Mesenchymal stem cell (in vitro differentiated cells and primary cell): ENCODE results near the gene CDK10.

Source experiments
- DNase-seq: peaks from one replicate; pipeline ENCODE4 v3.0.0-alpha.2; 2013
- H2AFZ ChIP-seq: one replicate; pipeline ENCODE4 v1.6.1; 2013; ENCODE audit warnings: low read depth, mild to moderate bottlenecking, control low read depth, inconsistent platforms, low read length, moderate library complexity
- H2AK5ac ChIP-seq: 2 replicates; pipeline ENCODE4 v1.6.1; 2013; ENCODE audit warnings: low read length, moderate library complexity, mild to moderate bottlenecking, inconsistent platforms; ENCODE audit not compliant: severe bottlenecking
- H2BK120ac ChIP-seq: one replicate; pipeline ENCODE4 v1.6.1; 2013; ENCODE audit warnings: low read depth, mild to moderate bottlenecking, inconsistent platforms, low read length, moderate library complexity
- H2BK12ac ChIP-seq, 2 experiments: one replicate each; pipeline ENCODE4 v1.6.1; 2013; ENCODE audit warnings: inconsistent platforms in 2 of 2, low read length in 2 of 2, mild to moderate bottlenecking in 2 of 2, moderate library complexity in 2 of 2, control low read depth in 1 of 2
- H2BK15ac ChIP-seq: one replicate; pipeline ENCODE4 v1.6.1; 2013; ENCODE audit warnings: mild to moderate bottlenecking, low read depth, inconsistent platforms; ENCODE audit not compliant: poor library complexity, severe bottlenecking
- H2BK5ac ChIP-seq: 2 replicates; pipeline ENCODE4 v1.6.1; 2013; ENCODE audit warnings: low read depth, mild to moderate bottlenecking, low read length, control low read depth, inconsistent platforms; ENCODE audit not compliant: poor library complexity, severe bottlenecking
- H3K14ac ChIP-seq, 2 experiments: one replicate each; pipeline ENCODE4 v1.6.1; 2013; ENCODE audit warnings: inconsistent platforms in 2 of 2, low read length in 2 of 2, control low read depth in 1 of 2, mild to moderate bottlenecking in 1 of 2, moderate library complexity in 1 of 2
- H3K18ac ChIP-seq, 2 experiments: one replicate each; pipeline ENCODE4 v1.6.1; 2013; ENCODE audit warnings: inconsistent platforms in 2 of 2, low read length in 2 of 2, control low read depth in 1 of 2, low read depth in 1 of 2, mild to moderate bottlenecking in 1 of 2
- H3K23ac ChIP-seq, 2 experiments: one replicate each; pipeline ENCODE4 v1.6.1; 2013; ENCODE audit warnings: inconsistent platforms in 2 of 2, low read length in 2 of 2, mild to moderate bottlenecking in 2 of 2, moderate library complexity in 2 of 2, control low read depth in 1 of 2
- H3K27ac ChIP-seq: 2 replicates; pipeline ENCODE4 v1.5.1; 2013; ENCODE audit warnings: mild to moderate bottlenecking, moderate library complexity, low read length, control low read depth, inconsistent platforms; ENCODE audit not compliant: poor library complexity, severe bottlenecking
- H3K27me3 ChIP-seq, 2 experiments: 2 replicates each; pipeline versions ENCODE4 v1.6.1 to v1.7.0; 2013; ENCODE audit warnings: low read length in 2 of 2, mild to moderate bottlenecking in 2 of 2, moderate library complexity in 2 of 2, control low read depth in 1 of 2, inconsistent platforms in 1 of 2; ENCODE audit not compliant: control insufficient read depth in 1 of 2, insufficient read depth in 1 of 2
- H3K36me3 ChIP-seq, 2 experiments: 2 replicates each; pipeline versions ENCODE4 v1.6.1 to v1.7.0; 2013; ENCODE audit warnings: low read length in 2 of 2, control low read depth in 1 of 2, inconsistent platforms in 1 of 2, low read depth in 1 of 2, mild to moderate bottlenecking in 1 of 2; ENCODE audit not compliant: insufficient read depth in 2 of 2, control insufficient read depth in 1 of 2
- H3K4ac ChIP-seq, 2 experiments: one replicate each; pipeline ENCODE4 v1.6.1; 2013; ENCODE audit warnings: inconsistent platforms in 2 of 2, low read length in 2 of 2, mild to moderate bottlenecking in 2 of 2, moderate library complexity in 2 of 2, control low read depth in 1 of 2, low read depth in 1 of 2
- H3K4me1 ChIP-seq: 2 replicates; pipeline ENCODE4 v1.6.1; 2013; ENCODE audit warnings: low read depth, low read length, control low read depth; ENCODE audit not compliant: control insufficient read depth, insufficient read depth
- H3K4me2 ChIP-seq: 2 replicates; pipeline ENCODE4 v1.6.1; 2013; ENCODE audit warnings: low read length, mild to moderate bottlenecking, inconsistent platforms; ENCODE audit not compliant: poor library complexity, severe bottlenecking
- H3K4me3 ChIP-seq, 2 experiments: 2 replicates each; pipeline versions ENCODE4 v1.5.1 to v1.7.0; 2013; ENCODE audit warnings: low read length in 2 of 2, mild to moderate bottlenecking in 2 of 2, control low read depth in 1 of 2, low read depth in 1 of 2; ENCODE audit not compliant: insufficient read depth in 1 of 2
- H3K79me1 ChIP-seq: replicated peaks from 2 replicates; pipeline ENCODE4 v1.6.1; 2013; ENCODE audit warnings: mild to moderate bottlenecking, control low read depth, low read length, inconsistent platforms; ENCODE audit not compliant: poor library complexity, severe bottlenecking
- H3K9ac ChIP-seq: 2 replicates; pipeline ENCODE4 v1.7.0; 2013; ENCODE audit warnings: mild to moderate bottlenecking, low read length, moderate library complexity
- H3K9me3 ChIP-seq: 2 replicates; pipeline ENCODE4 v1.7.0; 2013; ENCODE audit warnings: mild to moderate bottlenecking, low read length; ENCODE audit not compliant: control insufficient read depth
- H4K8ac ChIP-seq: one replicate; pipeline ENCODE4 v1.6.1; 2013; ENCODE audit warnings: inconsistent platforms, mild to moderate bottlenecking, low read length, moderate library complexity
- H4K91ac ChIP-seq: one replicate; pipeline ENCODE4 v1.6.1; 2013; ENCODE audit warnings: mild to moderate bottlenecking, low read length, inconsistent platforms
- WGBS: methylation state at CpG from one replicate; pipeline ENCODE4 v1.1.7; 2013; ENCODE audit warnings: mixed read lengths; 5-methylcytosine and 5-hydroxymethylcytosine counted together

CDK10 gene

DNA sequence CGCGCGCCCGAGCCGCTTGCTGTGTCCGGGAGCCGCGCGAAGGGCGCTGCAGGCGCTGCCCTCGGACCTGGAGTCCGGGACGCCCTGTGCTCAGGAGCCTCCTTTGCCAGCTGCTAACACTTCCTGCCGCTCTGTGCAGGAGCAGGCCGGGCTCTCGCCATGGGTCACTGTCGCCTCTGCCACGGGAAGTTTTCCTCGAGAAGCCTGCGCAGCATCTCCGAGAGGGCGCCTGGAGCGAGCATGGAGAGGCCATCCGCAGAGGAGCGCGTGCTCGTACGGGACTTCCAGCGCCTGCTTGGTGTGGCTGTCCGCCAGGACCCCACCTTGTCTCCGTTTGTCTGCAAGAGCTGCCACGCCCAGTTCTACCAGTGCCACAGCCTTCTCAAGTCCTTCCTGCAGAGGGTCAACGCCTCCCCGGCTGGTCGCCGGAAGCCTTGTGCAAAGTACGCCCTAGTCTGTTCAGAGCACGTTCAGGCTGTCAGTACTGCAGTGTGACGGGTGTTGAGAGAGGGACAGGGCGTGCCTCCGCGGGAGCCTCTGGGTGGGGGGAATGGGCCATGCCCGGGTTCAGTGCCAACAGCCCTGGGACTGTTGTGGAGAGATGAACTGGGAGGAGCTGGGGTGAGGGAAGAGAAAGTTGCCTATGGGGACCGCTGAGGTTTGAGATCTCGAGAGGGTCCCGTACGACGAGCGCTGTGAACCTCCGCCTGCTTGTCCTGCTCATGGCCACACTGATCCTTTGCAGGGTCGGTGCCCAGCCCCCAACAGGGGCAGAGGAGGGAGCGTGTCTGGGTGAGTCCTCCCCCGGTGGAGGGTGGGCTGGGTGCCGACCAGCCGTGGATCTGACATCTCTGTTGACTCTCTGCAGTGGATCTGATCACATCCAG, 36.1 kb downstream of the CDK10 start:
- H2BK15ac ChIP-seq: no peak overlapping the region
- no peak overlapping the region for H2BK120ac ChIP-seq
- H3K36me3 ChIP-seq: peaks cover 45 to 52% of the 10 kb centered on the region in 2 experiments
- H3K4me2 ChIP-seq: peak overlapping the region; percentile 72
- peak overlapping the region; percentile 36 for H2BK5ac ChIP-seq
- H2AK5ac ChIP-seq: no peak overlapping the region
- H2BK12ac ChIP-seq: no peak overlapping the region
- no peak overlapping the region for H4K8ac ChIP-seq
- peaks cover 28% of the 10 kb centered on the region for H3K79me1 ChIP-seq
- peak overlapping the region; percentile 31 for H4K91ac ChIP-seq
- WGBS: 37% methylated on average over 56 of the region's 56 CpGs
- no peak for DNase-seq
- no peaks in the 10 kb centered on the region for H3K9me3 ChIP-seq
- peak overlapping the region; percentile 17 for H3K27ac ChIP-seq
- H3K9ac ChIP-seq: peak overlapping the region; percentile 86
- peak overlapping the region in 1 of 2 experiments; percentile 57 for H3K14ac ChIP-seq
- no peaks in the 10 kb centered on the region for H3K27me3 ChIP-seq
- H3K23ac ChIP-seq: peak overlapping the region in 1 of 2 experiments; percentile 34
- peak overlapping the region in 1 of 2 experiments; percentile 83 for H3K18ac ChIP-seq
- peak overlapping the region in 1 of 2 experiments; percentile 9 for H3K4ac ChIP-seq
- H2AFZ ChIP-seq: peak overlapping the region; percentile 19
- H3K4me3 ChIP-seq: peak overlapping the region; percentile 89 to 96
- peaks cover 36% of the 10 kb centered on the region for H3K4me1 ChIP-seq

DNA sequence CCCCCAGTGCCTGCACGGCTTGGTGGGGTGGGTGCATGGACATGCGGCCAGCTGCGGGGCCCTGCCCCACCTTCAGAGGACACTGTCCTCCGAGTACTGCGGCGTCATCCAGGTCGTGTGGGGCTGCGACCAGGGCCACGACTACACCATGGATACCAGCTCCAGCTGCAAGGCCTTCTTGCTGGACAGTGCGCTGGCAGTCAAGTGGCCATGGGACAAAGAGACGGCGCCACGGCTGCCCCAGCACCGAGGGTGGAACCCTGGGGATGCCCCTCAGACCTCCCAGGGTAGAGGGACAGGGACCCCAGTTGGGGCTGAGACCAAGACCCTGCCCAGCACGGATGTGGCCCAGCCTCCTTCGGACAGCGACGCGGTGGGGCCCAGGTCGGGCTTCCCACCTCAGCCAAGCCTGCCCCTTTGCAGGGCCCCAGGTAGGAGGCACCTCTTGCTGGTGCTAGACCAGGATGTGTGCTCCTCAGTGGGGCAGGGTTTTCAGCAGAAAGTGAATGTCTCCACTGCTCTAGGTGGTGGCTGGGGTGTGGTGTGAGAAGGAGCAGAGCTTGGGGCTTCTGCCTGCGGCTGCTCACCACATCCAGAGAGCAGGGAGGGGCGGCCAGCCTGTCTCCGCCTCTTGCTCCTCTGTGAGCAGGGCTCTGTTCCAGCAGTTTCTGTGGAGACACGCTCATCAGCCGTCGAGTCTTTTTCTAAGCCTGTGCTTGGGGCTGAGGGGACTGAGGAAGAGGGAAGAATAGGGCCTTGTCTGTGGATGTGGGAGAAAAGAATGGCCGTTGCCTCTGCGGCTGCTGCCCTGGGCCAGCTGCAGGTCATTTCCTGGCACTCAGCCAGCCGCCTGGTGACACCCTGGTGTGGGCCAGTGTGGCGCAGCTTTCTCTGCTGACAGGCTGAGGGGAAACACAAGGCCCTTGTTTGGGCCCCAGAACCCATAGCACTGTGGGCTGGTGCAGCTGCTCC, 37.1 kb downstream of the CDK10 start:
- no peak overlapping the region for H2BK15ac ChIP-seq
- no peak for DNase-seq

DNA sequence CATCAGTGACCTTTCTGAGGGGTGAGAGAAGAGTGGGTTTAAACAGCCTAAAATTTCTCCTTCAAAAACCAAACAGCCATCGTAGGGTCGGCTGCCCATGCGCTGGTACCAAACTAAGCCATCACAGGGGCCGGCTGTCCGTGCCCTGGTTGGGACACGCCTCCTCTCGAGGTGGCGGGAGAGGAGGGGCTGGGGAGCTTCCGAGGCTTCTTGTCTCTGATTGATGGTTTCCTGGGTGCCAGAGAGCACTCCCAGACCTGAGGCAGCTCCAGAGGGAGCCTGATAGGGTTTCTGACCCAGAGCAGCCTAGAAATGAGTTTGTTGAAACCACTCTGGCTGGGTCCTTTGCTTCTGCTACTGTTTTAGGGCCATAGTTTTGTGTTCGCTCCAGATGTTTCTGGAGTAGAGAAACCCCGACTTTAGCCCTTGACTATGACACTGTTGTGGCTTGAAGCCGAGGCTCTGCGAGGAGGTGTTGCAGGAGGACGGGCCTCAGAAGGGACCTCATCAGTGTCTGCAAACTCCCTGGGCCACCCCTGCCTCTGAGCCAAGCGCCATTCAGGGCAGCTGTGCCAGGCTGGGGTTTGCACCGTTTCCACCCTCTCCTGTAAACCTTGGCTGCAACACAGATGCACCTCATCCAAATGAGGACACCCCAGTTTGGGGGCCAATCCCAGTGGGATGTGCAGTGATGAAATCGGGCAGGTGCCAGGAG, 41.1 kb downstream of the CDK10 start:
- no peak overlapping the region for H3K23ac ChIP-seq
- no peak overlapping the region for H3K9ac ChIP-seq
- H4K8ac ChIP-seq: no peak overlapping the region
- no peak overlapping the region for H3K4ac ChIP-seq
- H2BK12ac ChIP-seq: no peak overlapping the region
- H3K4me1 ChIP-seq: peaks cover 24% of the 10 kb centered on the region
- DNase-seq: no peak
- no peaks in the 10 kb centered on the region for H3K27me3 ChIP-seq
- H3K79me1 ChIP-seq: peaks cover 41% of the 10 kb centered on the region
- no peak overlapping the region for H3K4me2 ChIP-seq
- no peak overlapping the region for H3K14ac ChIP-seq
- peaks cover 77 to 82% of the 10 kb centered on the region in 2 experiments for H3K36me3 ChIP-seq
- no peak overlapping the region for H2BK15ac ChIP-seq
- H3K27ac ChIP-seq: no peak overlapping the region
- no peak overlapping the region for H3K4me3 ChIP-seq
- H3K18ac ChIP-seq: no peak overlapping the region
- no peaks in the 10 kb centered on the region for H3K9me3 ChIP-seq
- H2BK5ac ChIP-seq: no peak overlapping the region
- H2BK120ac ChIP-seq: no peak overlapping the region
- H2AK5ac ChIP-seq: no peak overlapping the region
- 86% methylated on average over 17 of the region's 17 CpGs for WGBS
- peak overlapping the region; percentile 18 for H4K91ac ChIP-seq
- no peak overlapping the region for H2AFZ ChIP-seq

More for the DNA sequence above, 37.1 kb downstream of the CDK10 start:
- Histone ChIP-seq H2BK12ac (no peak overlapping the region), H3K4me3 (peak overlapping the region in 1 of 2 experiments; percentile 96), H3K27me3 (no peaks in the 10 kb centered on the region), H2AK5ac (no peak overlapping the region), H2AFZ (no peak overlapping the region), H3K14ac (peak overlapping the region in 1 of 2 experiments; percentile 11), H3K27ac (no peak overlapping the region), H3K23ac (no peak overlapping the region), H3K36me3 (peaks cover 46 to 49% of the 10 kb centered on the region in 2 experiments), H3K18ac (no peak overlapping the region), H4K8ac (peak overlapping the region; percentile 9), H2BK120ac (no peak overlapping the region), H3K4me2 (no peak overlapping the region), H2BK5ac (no peak overlapping the region), H3K9me3 (no peaks in the 10 kb centered on the region), H4K91ac (no peak overlapping the region), H3K9ac (peak overlapping the region; percentile 22), H3K4ac (peak overlapping the region in 1 of 2 experiments; percentile 21), H3K79me1 (peaks cover 23% of the 10 kb centered on the region), H3K4me1 (peaks cover 33% of the 10 kb centered on the region)
- 95% methylated on average over 30 of the region's 30 CpGs for WGBS
